Smooth muscle cell (in vitro differentiated cells): ENCODE measurements around the gene LGR6. TPM values are rescaled to one million over a fixed set of nuclear protein-coding genes. Genes with fewer than 3 reads are reported as not detected.

Experiments
- DNase-seq: peaks from one replicate; lab custom pipeline; 2025; ENCODE audit not compliant: unreplicated experiment; lab: John Stamatoyannopoulos, UW
- H2AFZ ChIP-seq: fragments of 200-600 bp; sonication (generic); 2 replicates; pipeline ENCODE4 v1.6.0; 2016; ENCODE audit warnings: antibody characterized with exemption, low read depth, mild to moderate bottlenecking
- H3F3A ChIP-seq: fragments of 200-600 bp; sonication (generic); 2 replicates; pipeline ENCODE4 v1.6.0; 2017; ENCODE audit warnings: antibody characterized with exemption, low read depth
- H3K27ac ChIP-seq: fragments of 200-600 bp; sonication (generic); 2 replicates; pipeline ENCODE4 v1.5.1; 2016; ENCODE audit warnings: low read depth, mild to moderate bottlenecking
- H3K27me3 ChIP-seq: fragments of 200-600 bp; sonication (generic); 2 replicates; pipeline ENCODE4 v1.6.1; 2016; ENCODE audit warnings: low read depth, mild to moderate bottlenecking
- H3K36me3 ChIP-seq: fragments of 200-600 bp; sonication (generic); 2 replicates; pipeline ENCODE4 v1.5.1; 2016; ENCODE audit warnings: low read depth
- H3K4me1 ChIP-seq: fragments of 200-600 bp; sonication (generic); 2 replicates; pipeline ENCODE4 v1.5.1; 2016; ENCODE audit warnings: low read depth
- H3K4me2 ChIP-seq: fragments of 200-600 bp; sonication (generic); 2 replicates; pipeline ENCODE4 v1.6.0; 2016; ENCODE audit warnings: mild to moderate bottlenecking
- H3K4me3 ChIP-seq: fragments of 200-600 bp; sonication (generic); 2 replicates; pipeline ENCODE4 v1.5.1; 2016; ENCODE audit warnings: mild to moderate bottlenecking
- H3K79me2 ChIP-seq: fragments of 200-600 bp; sonication (generic); 2 replicates; pipeline ENCODE4 v1.6.0; 2016; ENCODE audit warnings: low read depth, mild to moderate bottlenecking
- H3K9ac ChIP-seq: fragments of 200-600 bp; sonication (generic); 2 replicates; pipeline ENCODE4 v1.6.0; 2016; ENCODE audit warnings: low read depth
- H3K9me3 ChIP-seq: fragments of 200-600 bp; sonication (generic); replicated peaks from 2 replicates; pipeline ENCODE4 v1.5.1; 2016; ENCODE audit warnings: low read depth
- H4K20me1 ChIP-seq: fragments of 200-600 bp; sonication (generic); 2 replicates; pipeline ENCODE4 v1.6.0; 2016; ENCODE audit warnings: low read depth
- WGBS: methylation state at CpG from one replicate; pipeline ENCODE4 v1.1.7; 2016; ENCODE audit warnings: low lambda C conversion rate; 5-methylcytosine and 5-hydroxymethylcytosine counted together
- polyA plus RNA-seq: library from polyadenylated mRNA; unstranded; fragments of >200 nt; fragmentation: Nextera tagmentation; extraction: Ambion mirVana; gene quantifications from 2 replicates; pipeline ENCODE4 v1.2.1, GENCODE V29; 2016
- total RNA-seq: library from RNA; depleted of rRNA; stranded (reverse); fragments of >200 nt; gene quantifications from 2 replicates; pipeline ENCODE4 v1.2.3, GENCODE V29; 2014
- TF ChIP-seq, protein P1 (sequence below): fragments of 200-600 bp; sonication (generic); IDR thresholded peaks from 2 replicates; pipeline ENCODE4 v1.5.1; 2017; ENCODE audit warnings: borderline replicate concordance, mild to moderate bottlenecking, antibody characterized with exemption; ENCODE audit not compliant: insufficient read depth, poor library complexity, severe bottlenecking

LGR6 gene
- total and polyA plus RNA-seq, 2 experiments from 2014 or later = 1.8 to 2.9 TPM

DNA sequence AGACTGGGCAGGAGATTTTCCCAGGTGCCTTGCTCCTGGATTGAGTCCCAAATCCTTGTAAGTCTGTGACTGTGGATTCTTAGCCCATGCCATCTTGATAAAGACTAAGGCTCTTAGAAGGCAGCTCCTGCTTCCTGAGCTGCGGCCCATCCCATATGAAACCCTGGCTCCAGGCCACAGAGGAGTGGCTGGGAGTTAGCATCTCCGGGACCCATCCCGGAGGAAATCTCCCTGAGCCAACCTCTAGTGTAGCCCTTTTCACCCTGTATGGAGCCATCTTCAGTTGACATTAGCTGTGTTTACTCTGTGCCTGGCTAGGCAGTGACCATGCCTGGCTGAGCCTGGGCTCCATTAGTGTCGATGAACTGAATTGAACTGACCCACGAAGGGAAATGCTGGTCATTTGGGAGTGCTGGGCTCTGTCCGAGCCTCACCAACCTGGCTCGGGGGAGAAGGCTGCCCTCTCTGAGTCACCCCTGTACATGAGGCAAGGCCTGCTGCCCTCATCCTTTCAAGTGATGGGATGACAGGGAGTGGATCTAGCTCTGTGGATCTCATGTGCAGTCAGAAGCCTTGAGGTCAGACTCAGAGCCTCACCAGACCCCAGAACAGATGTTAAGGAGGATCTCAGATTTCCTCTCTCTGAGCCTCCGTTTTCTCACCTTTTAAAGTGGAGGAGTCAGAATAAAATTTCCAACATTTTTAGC lies 37.5 kb downstream of the LGR6 start:
- no peak for DNase-seq
- H3K36me3 ChIP-seq = no peaks in the 10 kb centered on the region
- H3K79me2 ChIP-seq = no peaks in the 10 kb centered on the region
- no peaks in the 10 kb centered on the region for H3K9me3 ChIP-seq
- H3K27me3 ChIP-seq = no peaks in the 10 kb centered on the region
- no peak overlapping the region for H3K9ac ChIP-seq
- no peak overlapping the region for H3K4me3 ChIP-seq
- peak overlapping the region; percentile 15 for H3K4me2 ChIP-seq
- no peaks in the 10 kb centered on the region for H4K20me1 ChIP-seq
- H2AFZ ChIP-seq = no peak overlapping the region
- 46% methylated on average over 8 of the region's 8 CpGs for WGBS
- H3K4me1 ChIP-seq = peaks cover 8% of the 10 kb centered on the region
- TF ChIP-seq, protein P1, sequence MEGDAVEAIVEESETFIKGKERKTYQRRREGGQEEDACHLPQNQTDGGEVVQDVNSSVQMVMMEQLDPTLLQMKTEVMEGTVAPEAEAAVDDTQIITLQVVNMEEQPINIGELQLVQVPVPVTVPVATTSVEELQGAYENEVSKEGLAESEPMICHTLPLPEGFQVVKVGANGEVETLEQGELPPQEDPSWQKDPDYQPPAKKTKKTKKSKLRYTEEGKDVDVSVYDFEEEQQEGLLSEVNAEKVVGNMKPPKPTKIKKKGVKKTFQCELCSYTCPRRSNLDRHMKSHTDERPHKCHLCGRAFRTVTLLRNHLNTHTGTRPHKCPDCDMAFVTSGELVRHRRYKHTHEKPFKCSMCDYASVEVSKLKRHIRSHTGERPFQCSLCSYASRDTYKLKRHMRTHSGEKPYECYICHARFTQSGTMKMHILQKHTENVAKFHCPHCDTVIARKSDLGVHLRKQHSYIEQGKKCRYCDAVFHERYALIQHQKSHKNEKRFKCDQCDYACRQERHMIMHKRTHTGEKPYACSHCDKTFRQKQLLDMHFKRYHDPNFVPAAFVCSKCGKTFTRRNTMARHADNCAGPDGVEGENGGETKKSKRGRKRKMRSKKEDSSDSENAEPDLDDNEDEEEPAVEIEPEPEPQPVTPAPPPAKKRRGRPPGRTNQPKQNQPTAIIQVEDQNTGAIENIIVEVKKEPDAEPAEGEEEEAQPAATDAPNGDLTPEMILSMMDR = no peak
- peaks cover 55% of the 10 kb centered on the region for H3F3A ChIP-seq
- peak overlapping the region; percentile 43 for H3K27ac ChIP-seq

GRCh38 chr1:202233171-202233570 lies 39.6 kb downstream of the LGR6 start:
- H3K4me3 ChIP-seq = no peak overlapping the region
- H3K36me3 ChIP-seq = no peaks in the 10 kb centered on the region
- no peaks in the 10 kb centered on the region for H3K79me2 ChIP-seq
- no peak for DNase-seq
- peaks cover 51% of the 10 kb centered on the region for H3F3A ChIP-seq
- peak overlapping the region; percentile 97 for H3K27ac ChIP-seq
- no peak overlapping the region for H3K4me2 ChIP-seq
- no peak overlapping the region for H3K9ac ChIP-seq
- H3K27me3 ChIP-seq = no peaks in the 10 kb centered on the region
- H4K20me1 ChIP-seq = no peaks in the 10 kb centered on the region
- TF ChIP-seq, protein P1 = no peak
- WGBS = 83% methylated on average over 4 of the region's 4 CpGs
- H3K4me1 ChIP-seq = peaks cover 16% of the 10 kb centered on the region
- no peaks in the 10 kb centered on the region for H3K9me3 ChIP-seq
- no peak overlapping the region for H2AFZ ChIP-seq

DNA sequence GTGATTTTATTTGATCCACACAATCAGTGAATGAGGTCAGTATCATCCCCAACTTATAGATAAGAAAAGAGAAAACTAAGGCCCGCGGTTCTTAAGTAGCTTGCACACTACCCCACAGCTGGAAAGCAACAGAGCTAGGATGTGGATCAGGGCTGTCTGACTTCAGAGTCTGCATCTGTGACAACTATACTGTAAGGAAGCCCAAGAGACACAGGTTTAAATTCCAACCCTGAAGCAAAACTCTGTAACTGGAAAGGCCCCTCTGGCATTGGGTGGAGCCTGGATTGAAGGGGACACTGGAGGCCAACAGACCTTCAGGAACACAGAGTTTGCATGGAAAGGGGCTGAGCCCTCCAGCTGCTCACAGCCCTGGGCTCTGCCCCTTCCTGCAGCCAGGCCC lies 40.2 kb downstream of the LGR6 start:
- H3K36me3 ChIP-seq = no peaks in the 10 kb centered on the region
- H3K27ac ChIP-seq = peak overlapping the region; percentile 97

More for the DNA sequence above, 40.2 kb downstream of the LGR6 start:
- Histone ChIP-seq H3K27me3 (no peaks in the 10 kb centered on the region), H3K4me3 (no peak overlapping the region), H3K9me3 (no peaks in the 10 kb centered on the region), H4K20me1 (no peaks in the 10 kb centered on the region), H3F3A (peaks cover 46% of the 10 kb centered on the region), H3K9ac (peak overlapping the region; percentile 43), H3K4me2 (no peak overlapping the region), H3K4me1 (peaks cover 16% of the 10 kb centered on the region), H3K79me2 (no peaks in the 10 kb centered on the region), H2AFZ (no peak overlapping the region)
- whole genome bisulfite sequencing = 33% methylated on average over 2 of the region's 2 CpGs
- TF ChIP-seq, protein P1 = no peak
- DNase-seq = no peak
